Gastrocnemius medialis (tissue), 4 donors: ENCODE data around the gene NUP85.

ENCODE experiments used
- POLR2A ChIP-seq, 2 donors: fragments of 450-650 bp; IDR thresholded peaks; one replicate each; pipeline ENCODE4 v1.6.1; 2017; ENCODE audit warnings: antibody characterized with exemption in 2 of 2, mild to moderate bottlenecking in 2 of 2, moderate library complexity in 2 of 2
- TF ChIP-seq, protein P1 (sequence below), 5 experiments: fragments of 450-650 bp in 3 of 5; fragments of 200-600 bp in 2 of 5; sonication (generic) in 2 of 5; IDR thresholded peaks in 4 of 5; conservative IDR thresholded peaks in 1 of 5; 1 replicate in 4 of 5; 2 replicates in 1 of 5; pipeline ENCODE4 v1.5.1; 2016 to 2019; ENCODE audit warnings: antibody characterized with exemption in 5 of 5, mild to moderate bottlenecking in 3 of 5, moderate library complexity in 3 of 5

DNA sequence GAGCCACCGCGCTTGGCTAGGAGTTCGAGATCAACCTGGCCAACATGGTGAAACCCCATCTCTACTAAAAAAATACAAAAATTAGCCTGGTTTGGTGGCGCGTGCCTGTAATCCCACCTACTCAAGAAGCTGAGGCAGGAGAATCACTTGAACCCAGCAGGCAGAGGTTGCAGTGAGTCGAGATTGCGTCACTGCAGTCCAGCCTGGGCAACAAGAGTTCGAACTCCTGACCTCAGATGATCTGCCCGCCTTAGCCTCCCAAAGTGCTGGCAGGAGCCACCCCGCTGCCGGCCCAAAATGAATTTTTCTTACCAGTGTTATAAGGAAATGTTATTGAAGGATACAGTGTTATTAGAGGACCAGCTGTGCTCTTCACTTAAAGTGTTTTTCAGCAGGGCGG lies 2.3 kb downstream of the NUP85 start:
- TF ChIP-seq, protein P1, sequence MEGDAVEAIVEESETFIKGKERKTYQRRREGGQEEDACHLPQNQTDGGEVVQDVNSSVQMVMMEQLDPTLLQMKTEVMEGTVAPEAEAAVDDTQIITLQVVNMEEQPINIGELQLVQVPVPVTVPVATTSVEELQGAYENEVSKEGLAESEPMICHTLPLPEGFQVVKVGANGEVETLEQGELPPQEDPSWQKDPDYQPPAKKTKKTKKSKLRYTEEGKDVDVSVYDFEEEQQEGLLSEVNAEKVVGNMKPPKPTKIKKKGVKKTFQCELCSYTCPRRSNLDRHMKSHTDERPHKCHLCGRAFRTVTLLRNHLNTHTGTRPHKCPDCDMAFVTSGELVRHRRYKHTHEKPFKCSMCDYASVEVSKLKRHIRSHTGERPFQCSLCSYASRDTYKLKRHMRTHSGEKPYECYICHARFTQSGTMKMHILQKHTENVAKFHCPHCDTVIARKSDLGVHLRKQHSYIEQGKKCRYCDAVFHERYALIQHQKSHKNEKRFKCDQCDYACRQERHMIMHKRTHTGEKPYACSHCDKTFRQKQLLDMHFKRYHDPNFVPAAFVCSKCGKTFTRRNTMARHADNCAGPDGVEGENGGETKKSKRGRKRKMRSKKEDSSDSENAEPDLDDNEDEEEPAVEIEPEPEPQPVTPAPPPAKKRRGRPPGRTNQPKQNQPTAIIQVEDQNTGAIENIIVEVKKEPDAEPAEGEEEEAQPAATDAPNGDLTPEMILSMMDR (IDR thresholded peaks at IDR 0.05 in 4 of 5, conservative IDR thresholded peaks at IDR 0.05 in 1 of 5) = no peak
- TF ChIP-seq POLR2A (IDR thresholded peaks at IDR 0.05) = no peak
